GM21717 (cell line): ENCODE measurements around the gene FER.
A peak's percentile ranks its signal among the peaks of the same experiment; 100 is the strongest.
"Not testable (repeated sequence)": the region's sequence is repeated elsewhere in the genome, so short reads cannot be mapped to it uniquely, and the experiment has no call there.

Source experiments
- ATAC-seq: cut with Tn5 transposase; IDR thresholded peaks from one replicate; pipeline ENCODE4 v1.9.1; 2021; ENCODE audit warnings: mild to moderate bottlenecking, moderate library complexity; ENCODE audit not compliant: unreplicated experiment

The FER gene

GRCh38 chr5:108747774-108748400, at the start of gene FER:
Gene FER, plus strand, starts transcription at chr5:108747897. Its CDS starts 50,286 bp downstream, at chr5:108798183.
- ATAC-seq, result peak; percentile 28

- ATAC-seq, result not testable (repeated sequence)
Observed at GRCh38 chr5:108700388-108700787, 47.3 kb upstream of the FER start.

GRCh38 chr5:108700930-108701329, 46.8 kb upstream of the FER start:
- no peak for ATAC-seq

GRCh38 chr5:108702546-108702945, 45.2 kb upstream of the FER start:
- ATAC-seq, result no peak

- no peak for ATAC-seq
Observed at GRCh38 chr5:108703313-108703712, 44.4 kb upstream of the FER start.

GRCh38 chr5:108707141-108707540, 40.6 kb upstream of the FER start:
- no peak for ATAC-seq

GRCh38 chr5:108711898-108712297, 35.8 kb upstream of the FER start:
- no peak for ATAC-seq

- ATAC-seq, result no peak
Observed at GRCh38 chr5:108715408-108715807, 32.3 kb upstream of the FER start.

GRCh38 chr5:108720391-108720790, 27.3 kb upstream of the FER start:
- ATAC-seq, result peak; percentile 87

GRCh38 chr5:108726446-108727235, 21.1 kb upstream of the FER start:
- ATAC-seq, result no peak

- no peak for ATAC-seq
Observed at GRCh38 chr5:108727236-108727650, 20.5 kb upstream of the FER start.

GRCh38 chr5:108727651-108728565, 19.8 kb upstream of the FER start:
- peak; percentile 83 for ATAC-seq

GRCh38 chr5:108728566-108729241, 19.0 kb upstream of the FER start:
- ATAC-seq, result peak; percentile 58

GRCh38 chr5:108729242-108729615, 18.5 kb upstream of the FER start:
- ATAC-seq, result no peak

- peak; percentile 31 for ATAC-seq
Observed at GRCh38 chr5:108730617-108731340, 16.9 kb upstream of the FER start.

- no peak for ATAC-seq
Observed at GRCh38 chr5:108735790-108736189, 11.9 kb upstream of the FER start.

- no peak for ATAC-seq
Observed at GRCh38 chr5:108736855-108737254, 10.8 kb upstream of the FER start.

GRCh38 chr5:108739376-108739775, 8.3 kb upstream of the FER start:
- no peak for ATAC-seq

GRCh38 chr5:108739906-108740305, 7.8 kb upstream of the FER start:
- no peak for ATAC-seq

GRCh38 chr5:108743319-108743718, 4.4 kb upstream of the FER start:
- ATAC-seq, result no peak
